Endodermal cell (in vitro differentiated cells): Measurements from ENCODE around the gene SUDS3. TPM values are rescaled to one million over a fixed set of nuclear protein-coding genes. Genes with fewer than 3 reads are reported as not detected.

Experiments
- DNase-seq: peaks from one replicate; pipeline ENCODE4 v3.0.0-alpha.2; 2017
- H3K27ac ChIP-seq: 2 replicates; pipeline ENCODE4 v1.5.1; 2013; ENCODE audit warnings: mild to moderate bottlenecking, low read depth, low read length, moderate library complexity
- H3K27me3 ChIP-seq: 2 replicates; pipeline ENCODE4 v1.6.1; 2013; ENCODE audit warnings: mild to moderate bottlenecking, low read length, moderate library complexity; ENCODE audit not compliant: insufficient read depth, control insufficient read depth, poor library complexity, severe bottlenecking
- H3K36me3 ChIP-seq: 2 replicates; pipeline ENCODE4 v1.7.0; 2013; ENCODE audit warnings: mild to moderate bottlenecking, low read length, moderate library complexity; ENCODE audit not compliant: control insufficient read depth, insufficient read depth
- H3K4me1 ChIP-seq: one replicate; pipeline ENCODE4 v1.7.0; 2013; ENCODE audit warnings: low read length; ENCODE audit not compliant: control insufficient read depth, insufficient read depth
- H3K4me3 ChIP-seq: 2 replicates; pipeline ENCODE4 v1.5.1; 2013; ENCODE audit warnings: mild to moderate bottlenecking, low read length, moderate library complexity
- H3K9ac ChIP-seq: 2 replicates; pipeline ENCODE4 v1.6.1; 2013; ENCODE audit warnings: mild to moderate bottlenecking, low read length, moderate library complexity; ENCODE audit not compliant: poor library complexity, severe bottlenecking; ENCODE audit errors: extremely low read depth
- H3K9me3 ChIP-seq: 2 replicates; pipeline ENCODE4 v1.6.1; 2013; ENCODE audit warnings: mild to moderate bottlenecking, low read length, moderate library complexity; ENCODE audit not compliant: control insufficient read depth
- H3K27ac Mint-ChIP-seq: 2 replicates; pipeline ENCODE4 v1.8.0; 2020; ENCODE audit warnings: mixed read lengths
- H3K27me3 Mint-ChIP-seq: 2 replicates; pipeline ENCODE4 v1.8.0; 2021; ENCODE audit warnings: mild to moderate bottlenecking, mixed read lengths; ENCODE audit not compliant: insufficient read depth
- H3K36me3 Mint-ChIP-seq: 2 replicates; pipeline ENCODE4 v1.8.0; 2020; ENCODE audit warnings: low read depth, mixed read lengths
- H3K4me1 Mint-ChIP-seq: 2 replicates; pipeline ENCODE4 v1.8.0; 2020; ENCODE audit warnings: mixed read lengths
- H3K4me3 Mint-ChIP-seq: 2 replicates; pipeline ENCODE4 v1.8.0; 2020; ENCODE audit warnings: mild to moderate bottlenecking, moderate library complexity, mixed read lengths
- H3K9me3 Mint-ChIP-seq: 2 replicates; pipeline ENCODE4 v1.8.0; 2020; ENCODE audit warnings: mild to moderate bottlenecking, mixed read lengths
- CTCF ChIP-seq: fragments of 200-600 bp; sonication (generic); conservative IDR thresholded peaks from 2 replicates; pipeline ENCODE4 v1.5.0; 2021; ENCODE audit warnings: antibody characterized with exemption, mild to moderate bottlenecking
- WGBS, 2 experiments: methylation state at CpG; one replicate each; pipeline versions ENCODE4 v1.1.5 to v1.1.7; 2013; ENCODE audit warnings: missing lambda C conversion rate in 2 of 2, mixed read lengths in 1 of 2; ENCODE audit not compliant: insufficient coverage in 1 of 2, insufficient read length in 1 of 2; 5-methylcytosine and 5-hydroxymethylcytosine counted together
- total RNA-seq, 2 donors: library from RNA; stranded (reverse); fragmentation: NEBNext Ultra II Directional in 1 of 2; extraction: Animal tissue kit (Norgen Biotek cat#: 25700) in 1 of 2; gene quantifications; 2 replicates in 1 of 2; 3 replicates in 1 of 2; pipeline ENCODE4 v1.2.1, GENCODE V29; 2021

The SUDS3 gene
- total RNA-seq, 2 donors from 2014 or later: 51.4 to 57.9 TPM

GRCh38 chr12:118370601-118371000, 5.8 kb upstream of the SUDS3 start:
- Histone ChIP-seq H3K4me3 (peak overlapping the region; percentile 86), H3K36me3 (no peaks in the 10 kb centered on the region), H3K27ac (no peak overlapping the region), H3K9ac (no peak overlapping the region), H3K4me1 (peaks cover 4% of the 10 kb centered on the region), H3K27me3 (no peaks in the 10 kb centered on the region), H3K9me3 (no peaks in the 10 kb centered on the region)
- no peak for TF ChIP-seq CTCF
- H3K27ac Mint-ChIP-seq: peak overlapping the region; percentile 4
- no peaks in the 10 kb centered on the region for H3K9me3 Mint-ChIP-seq
- no peak for DNase-seq
- no peaks in the 10 kb centered on the region for H3K36me3 Mint-ChIP-seq
- 58 to 63% methylated on average over 1 to 2 of the region's 3 CpGs for WGBS, 2 experiments
- H3K4me1 Mint-ChIP-seq: peaks cover 30% of the 10 kb centered on the region
- peak overlapping the region; percentile 94 for H3K4me3 Mint-ChIP-seq
- no peaks in the 10 kb centered on the region for H3K27me3 Mint-ChIP-seq

DNA sequence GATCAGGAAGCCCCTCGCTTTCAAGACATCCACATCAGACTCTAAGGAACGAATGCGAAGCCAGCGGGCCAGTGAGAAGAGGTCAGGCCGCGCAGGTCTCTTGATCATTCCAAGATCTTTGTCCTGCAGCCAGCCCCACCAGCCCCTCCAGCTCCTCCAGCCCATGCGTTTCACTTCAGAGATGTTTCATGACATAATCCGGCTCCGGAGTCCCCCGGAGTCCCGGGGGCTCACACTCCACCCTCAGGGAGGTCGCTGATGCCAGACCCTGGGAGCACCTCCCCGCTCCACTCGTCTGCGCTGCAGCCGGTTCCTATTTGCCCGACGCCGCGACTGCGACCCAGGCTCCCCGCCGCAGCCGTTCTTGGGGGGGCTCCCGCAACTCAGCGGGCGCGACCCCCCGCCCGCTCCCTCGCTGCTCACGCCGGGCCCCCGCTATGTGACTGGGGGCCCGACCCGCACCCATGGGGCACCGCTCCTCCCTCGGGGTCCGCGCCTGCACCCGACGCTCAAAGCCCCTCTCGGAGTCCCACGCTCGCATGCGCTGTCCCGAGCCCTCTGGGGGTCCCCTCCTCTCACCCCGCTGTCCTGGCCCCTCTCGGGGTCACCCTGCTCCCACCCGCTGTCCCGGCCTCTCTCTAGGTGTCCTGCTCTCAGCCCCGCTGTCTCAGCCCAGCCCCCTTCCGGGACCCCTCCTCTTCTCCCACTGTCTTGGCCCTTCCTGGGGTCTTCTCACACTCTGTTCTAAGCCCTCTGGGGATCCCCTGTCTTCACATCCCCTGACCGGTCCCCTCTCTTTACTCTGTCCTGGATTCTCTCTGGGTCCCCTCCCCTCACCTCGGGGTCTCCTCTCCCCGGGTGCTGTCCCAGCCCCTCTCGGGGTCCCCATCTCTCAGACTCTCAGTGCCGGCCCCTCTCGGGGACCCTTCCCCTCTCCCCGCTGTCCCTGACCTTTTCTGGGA, 4.8 kb upstream of the SUDS3 start:
- Histone ChIP-seq H3K27ac (no peak overlapping the region), H3K4me1 (peaks cover 4% of the 10 kb centered on the region), H3K9ac (peak overlapping the region; percentile 28), H3K9me3 (no peaks in the 10 kb centered on the region), H3K27me3 (no peaks in the 10 kb centered on the region), H3K36me3 (no peaks in the 10 kb centered on the region), H3K4me3 (peak overlapping the region; percentile 86)
- WGBS, 2 experiments: 1% methylated on average over 40 to 60 of the region's 60 CpGs
- TF ChIP-seq CTCF: no peak
- H3K9me3 Mint-ChIP-seq: no peaks in the 10 kb centered on the region
- DNase-seq: peak; percentile 80
- no peaks in the 10 kb centered on the region for H3K27me3 Mint-ChIP-seq
- H3K27ac Mint-ChIP-seq: peak overlapping the region; percentile 66
- no peaks in the 10 kb centered on the region for H3K36me3 Mint-ChIP-seq
- peak overlapping the region; percentile 94 for H3K4me3 Mint-ChIP-seq
- peaks cover 34% of the 10 kb centered on the region for H3K4me1 Mint-ChIP-seq

GRCh38 chr12:118372541-118373495, 3.5 kb upstream of the SUDS3 start, which contains the start of gene TAOK3:
Gene TAOK3 (minus strand): TSS chr12:118372907. CDS start chr12:118255567, 117,340 bp downstream.
- no peak for TF ChIP-seq CTCF
- peak within 1 kb of the TSS; percentile 89 for H3K4me3 ChIP-seq
- DNase-seq: peak; percentile 100
- no peaks in the 10 kb centered on the region for H3K36me3 ChIP-seq
- no peaks in the 10 kb centered on the region for H3K27me3 ChIP-seq
- no peak within 1 kb of the TSS for H3K27ac ChIP-seq
- Mint-ChIP-seq H3K36me3 (no peaks in the 10 kb centered on the region), H3K27ac (peak within 1 kb of the TSS; percentile 95), H3K4me1 (peaks cover 37% of the 10 kb centered on the region), H3K9me3 (no peaks in the 10 kb centered on the region), H3K27me3 (no peaks in the 10 kb centered on the region), H3K4me3 (peak within 1 kb of the TSS; percentile 94)
- no peaks in the 10 kb centered on the region for H3K9me3 ChIP-seq
- H3K4me1 ChIP-seq: peaks cover 4% of the 10 kb centered on the region
- 0% methylated on average over 33 to 75 of the region's 75 CpGs for WGBS, 2 experiments
- peak within 1 kb of the TSS; percentile 45 for H3K9ac ChIP-seq
